Psoas muscle (tissue), 8 donors: Measurements from ENCODE around the gene TDG. TPM values are rescaled to one million over a fixed set of nuclear protein-coding genes. Genes with fewer than 3 reads are reported as not detected.

Source experiments
- ATAC-seq, 4 donors: fragments of 200-7000 bp; cut with Tn5 transposase; one replicate each; pipeline ENCODE4 v1.9.1; 2020; ENCODE audit warnings: moderate library complexity in 3 of 4, mild to moderate bottlenecking in 2 of 4
- DNase-seq, 2 donors: peaks; one replicate each; pipeline ENCODE4 v3.0.0-alpha.2; 2020
- H3K27ac ChIP-seq: fragments of 200-600 bp; one replicate; pipeline ENCODE4 v1.8.0; 2022
- H3K27me3 ChIP-seq, 3 donors: fragments of 200-600 bp in 1 of 3; one replicate each; pipeline versions ENCODE4 v1.6.1 to v1.8.0; 2013 to 2022; ENCODE audit warnings: low read length in 2 of 3, mild to moderate bottlenecking in 2 of 3, moderate library complexity in 1 of 3; ENCODE audit not compliant: insufficient read depth in 3 of 3
- H3K36me3 ChIP-seq, 2 donors: fragments of 200-600 bp in 1 of 2; one replicate each; pipeline versions ENCODE4 v1.6.1 to v1.8.0; 2013 to 2022; ENCODE audit warnings: low read depth in 1 of 2, mild to moderate bottlenecking in 1 of 2, moderate library complexity in 1 of 2; ENCODE audit not compliant: insufficient read depth in 1 of 2
- H3K4me1 ChIP-seq: fragments of 200-600 bp; one replicate; pipeline ENCODE4 v1.8.0; 2022
- H3K4me3 ChIP-seq: fragments of 200-600 bp; one replicate; pipeline ENCODE4 v1.8.0; 2022; ENCODE audit warnings: mild to moderate bottlenecking
- H3K9me3 ChIP-seq: fragments of 200-600 bp; one replicate; pipeline ENCODE4 v1.8.0; 2022
- WGBS, 3 donors: extraction: QIAGEN DNeasy Blood & Tissue Kit; methylation state at CpG; one replicate each; pipeline versions ENCODE4 v1.1.6 to v1.1.7; 2013; 5-methylcytosine and 5-hydroxymethylcytosine counted together
- intact Hi-C, 2 donors: fragments of 100-400 bp; cut with DNase I; formaldehyde crosslinking; loops; one replicate each; pipeline versions ENCODE4 v1.11.0 to v1.14.2; 2022
- polyA plus RNA-seq, 3 donors: library from polyadenylated mRNA; stranded (reverse); fragments of 200-250 nt; gene quantifications; one replicate each; pipeline ENCODE4 v1.2.3, GENCODE V29; 2013
- total RNA-seq, 4 donors: library from RNA; stranded (reverse); fragmentation: NEBNext Ultra II Directional in 2 of 4; extraction: Animal tissue kit (Norgen Biotek cat#: 25700) in 2 of 4; gene quantifications; one replicate each; pipeline versions ENCODE4 v1.2.1 to v1.2.4, GENCODE V29; 2021 to 2023
- TF ChIP-seq, protein P1 (sequence below): fragments of 200-600 bp; IDR thresholded peaks from one replicate; pipeline ENCODE4 v1.8.0; 2022; ENCODE audit warnings: antibody characterized with exemption
- donor health status: healthy with polysubstance abuse.
- donor health status: DM: no; HTN: no; CAD: no; lungs with moderate emphysema.
- donor health status: Bipolar disorder and iron deficiency.
- donor health status: healthy.
- donor health status: DM: yes; HTN: yes; CAD: no.
- donor health status: DM: no; HTN: no; CAD: no.
- donor health status: DM: no; HTN: no; CAD: no.
- donor health status: DM: yes; HTN: yes; CAD: no.

TDG gene
- total and polyA plus RNA-seq, 7 donors, result 5.5 to 15.5 (median 11.2) TPM

DNA sequence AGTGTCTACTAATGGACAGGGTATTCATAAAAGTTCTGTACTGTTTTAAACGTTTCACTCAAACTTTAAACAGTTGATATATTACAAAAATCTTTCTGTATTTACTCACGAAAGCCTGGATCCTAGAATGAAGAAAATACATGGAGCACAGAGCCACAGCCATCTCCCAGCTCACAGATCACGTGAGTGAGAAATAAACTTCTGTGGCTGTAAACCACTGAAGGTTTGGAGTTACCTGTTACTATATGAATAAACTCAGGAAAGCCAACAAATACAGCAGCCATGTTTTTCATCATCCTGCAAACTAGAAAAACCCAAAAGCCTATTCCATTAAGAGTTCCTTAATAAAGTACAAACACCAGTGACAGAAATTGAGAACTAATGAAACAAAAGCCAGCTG is 867 bp upstream of the TDG start:
- H3K27ac ChIP-seq, result peak overlapping the region; percentile 97
- 13 to 22% (median 18%) methylated on average over 3 of the region's 3 CpGs for WGBS, 3 donors
- H3K36me3 ChIP-seq, result peaks cover 0 to 12% of the 10 kb centered on the region in 2 donors
- TF ChIP-seq, protein P1, sequence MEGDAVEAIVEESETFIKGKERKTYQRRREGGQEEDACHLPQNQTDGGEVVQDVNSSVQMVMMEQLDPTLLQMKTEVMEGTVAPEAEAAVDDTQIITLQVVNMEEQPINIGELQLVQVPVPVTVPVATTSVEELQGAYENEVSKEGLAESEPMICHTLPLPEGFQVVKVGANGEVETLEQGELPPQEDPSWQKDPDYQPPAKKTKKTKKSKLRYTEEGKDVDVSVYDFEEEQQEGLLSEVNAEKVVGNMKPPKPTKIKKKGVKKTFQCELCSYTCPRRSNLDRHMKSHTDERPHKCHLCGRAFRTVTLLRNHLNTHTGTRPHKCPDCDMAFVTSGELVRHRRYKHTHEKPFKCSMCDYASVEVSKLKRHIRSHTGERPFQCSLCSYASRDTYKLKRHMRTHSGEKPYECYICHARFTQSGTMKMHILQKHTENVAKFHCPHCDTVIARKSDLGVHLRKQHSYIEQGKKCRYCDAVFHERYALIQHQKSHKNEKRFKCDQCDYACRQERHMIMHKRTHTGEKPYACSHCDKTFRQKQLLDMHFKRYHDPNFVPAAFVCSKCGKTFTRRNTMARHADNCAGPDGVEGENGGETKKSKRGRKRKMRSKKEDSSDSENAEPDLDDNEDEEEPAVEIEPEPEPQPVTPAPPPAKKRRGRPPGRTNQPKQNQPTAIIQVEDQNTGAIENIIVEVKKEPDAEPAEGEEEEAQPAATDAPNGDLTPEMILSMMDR, result no peak
- H3K4me1 ChIP-seq, result peaks cover 44% of the 10 kb centered on the region
- H3K4me3 ChIP-seq, result peak overlapping the region; percentile 92
- ATAC-seq, result no peak
- intact Hi-C loops, result loop anchor here (1.0 to 5.0 kb wide), 4 partner anchors 8 to 97 kb away; partner anchors contain the start of genes HCFC2 (in 1 of the 2) and HSP90B1 (in 1 of the 2)
- no peaks in the 10 kb centered on the region for H3K9me3 ChIP-seq
- no peak for DNase-seq
- no peaks in the 10 kb centered on the region for H3K27me3 ChIP-seq

DNA sequence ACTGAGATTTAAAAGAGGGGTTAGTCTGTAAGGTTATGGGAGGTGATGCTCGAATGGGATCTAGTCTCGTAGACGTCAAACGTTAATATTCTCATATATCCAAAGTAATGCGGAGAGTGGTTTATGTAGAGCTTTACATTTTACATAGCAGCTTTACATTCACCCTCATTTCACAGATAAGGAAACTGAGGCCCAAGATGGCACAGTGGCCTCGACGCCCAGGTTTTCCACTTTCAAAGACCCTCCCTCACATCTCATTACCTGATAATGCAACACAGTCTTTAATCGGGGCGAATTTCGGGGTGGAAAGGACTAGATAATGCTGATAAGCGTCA is 450 bp upstream of the TDG start:
- Histone ChIP-seq H3K9me3 (no peaks in the 10 kb centered on the region), H3K36me3 (peaks cover 0 to 14% of the 10 kb centered on the region in 2 donors), H3K4me3 (peak overlapping the region; percentile 92), H3K4me1 (peaks cover 47% of the 10 kb centered on the region), H3K27ac (peak overlapping the region; percentile 97), H3K27me3 (no peaks in the 10 kb centered on the region)
- TF ChIP-seq, protein P1, result no peak
- WGBS, 3 donors, result 0% methylated on average over 11 of the region's 11 CpGs
- ATAC-seq (no peak), DNase-seq (no peak)
- intact Hi-C loops, result loop anchor here (1.0 to 5.0 kb wide), 4 partner anchors 8 to 97 kb away; partner anchors contain the start of genes HCFC2 (in 1 of the 2) and HSP90B1 (in 1 of the 2)

DNA sequence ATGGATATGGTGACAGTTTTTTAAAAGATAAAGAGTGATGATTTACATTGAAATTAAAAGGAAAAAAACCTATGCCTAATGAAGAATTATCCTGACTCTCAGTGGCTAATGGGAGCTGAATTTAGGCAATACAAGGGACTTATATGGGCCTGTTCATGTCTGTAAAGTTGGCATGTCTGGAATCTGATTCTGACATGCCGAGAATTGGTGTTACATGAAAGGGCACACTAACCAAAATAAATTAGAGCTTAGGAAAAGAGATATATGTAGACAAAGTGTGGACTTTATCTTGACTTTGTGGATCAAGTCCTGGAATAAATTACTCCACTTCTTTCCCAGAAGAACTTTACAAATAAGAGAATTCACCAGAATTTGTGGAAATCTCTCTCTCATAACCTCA is 1.1 kb downstream of the TDG start:
- Histone ChIP-seq H3K27ac (peak overlapping the region; percentile 97), H3K36me3 (peaks cover 0 to 14% of the 10 kb centered on the region in 2 donors), H3K9me3 (no peaks in the 10 kb centered on the region), H3K4me3 (peak overlapping the region; percentile 92), H3K27me3 (no peaks in the 10 kb centered on the region), H3K4me1 (peaks cover 52% of the 10 kb centered on the region)
- TF ChIP-seq, protein P1, result no peak
- intact Hi-C loops, result loop anchor here (5.0 kb wide), 2 partner anchors 34 to 96 kb away; partner anchors contain the start of genes HCFC2 (in 1 of the 2) and HSP90B1 (in 1 of the 2)
- 6 to 15% (median 7%) methylated on average over 1 of the region's 1 CpG for WGBS, 3 donors
- no peak for DNase-seq
- ATAC-seq, result no peak

DNA sequence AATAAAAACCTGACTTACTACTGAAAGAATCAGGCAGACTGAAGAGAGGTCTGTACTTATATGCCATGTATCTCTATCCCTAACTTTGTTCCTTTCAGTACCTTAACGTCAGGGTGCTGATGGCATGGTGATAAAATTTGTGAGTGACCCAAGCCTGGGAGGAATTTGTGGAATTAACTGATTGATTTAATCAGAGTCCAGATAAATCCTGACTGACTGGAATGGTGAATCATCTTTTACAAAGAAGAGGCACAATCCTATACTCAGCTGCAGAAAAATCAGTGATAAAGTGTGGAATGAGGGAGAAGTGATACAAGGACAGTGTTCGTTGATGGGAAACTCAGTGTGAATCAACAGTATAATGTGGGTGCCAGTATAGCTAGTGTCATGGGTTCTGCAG is 3.7 kb downstream of the TDG start:
- ATAC-seq (no peak), DNase-seq (no peak)
- Histone ChIP-seq H3K9me3 (no peaks in the 10 kb centered on the region), H3K4me1 (peaks cover 52% of the 10 kb centered on the region), H3K27ac (no peak overlapping the region), H3K27me3 (no peaks in the 10 kb centered on the region), H3K4me3 (no peak overlapping the region), H3K36me3 (peaks cover 0 to 25% of the 10 kb centered on the region in 2 donors)
- WGBS, 3 donors, result 52 to 67% (median 61%) methylated on average over 2 of the region's 2 CpGs
- intact Hi-C loops, result loop anchor here (5.0 kb wide), 2 partner anchors 37 to 93 kb away; partner anchors contain the start of genes HCFC2 (in 1 of the 2) and HSP90B1 (in 1 of the 2)
- TF ChIP-seq, protein P1, result no peak

DNA sequence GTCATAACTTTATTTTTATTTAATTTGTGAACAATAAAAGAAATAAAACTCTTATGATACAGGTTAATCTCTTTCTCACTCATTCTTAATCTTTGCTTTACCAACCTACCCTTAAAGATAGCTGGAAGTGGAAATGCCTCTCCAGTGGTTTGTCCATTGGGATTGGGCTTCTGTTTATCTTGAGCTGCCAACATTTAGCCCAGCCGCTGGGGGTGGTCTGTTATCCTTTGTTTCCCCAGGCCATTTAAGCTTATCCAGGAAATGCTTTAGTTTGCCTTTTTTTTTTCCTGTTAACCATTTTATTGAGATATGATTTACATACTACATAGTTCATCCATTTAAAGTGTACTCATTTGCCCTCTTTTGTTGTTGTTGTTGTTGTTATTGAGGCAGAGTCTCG is 8.2 kb downstream of the TDG start:
- 68 to 80% (median 79%) methylated on average over 2 of the region's 2 CpGs for WGBS, 3 donors
- no peak for DNase-seq
- no peak for ATAC-seq
- Histone ChIP-seq H3K36me3 (peaks cover 4 to 42% of the 10 kb centered on the region in 2 donors), H3K4me3 (no peak overlapping the region), H3K27ac (no peak overlapping the region), H3K4me1 (peaks cover 29% of the 10 kb centered on the region), H3K9me3 (no peaks in the 10 kb centered on the region), H3K27me3 (no peaks in the 10 kb centered on the region)
- intact Hi-C loops, result no loop called here
- TF ChIP-seq, protein P1, result no peak
